ENCODE data around the gene RAB25.
A peak's percentile ranks its signal among the peaks of the same experiment; 100 is the strongest.
"Not testable (repeated sequence)": the region's sequence is repeated elsewhere in the genome, so short reads cannot be mapped to it uniquely, and the experiment has no call there.

The RAB25 gene

GRCh38 chr1:156054500-156055280 is 6.3 kb upstream of the RAB25 start, which contains the start of gene LAMTOR2:
TSS of gene LAMTOR2 (plus strand) at chr1:156054782. CDS start at chr1:156054890, 108 bp downstream.
- DNase-seq, result peak; percentile 81 to 99 (median 97)

GRCh38 chr1:156055281-156056048 is 5.5 kb upstream of the RAB25 start:
- DNase-seq, result peak in 3 of 51 donors; percentile 6 to 43 (median 40)

GRCh38 chr1:156056326-156056849 is 4.6 kb upstream of the RAB25 start:
- no peak for DNase-seq

- no peak for DNase-seq
Measured at GRCh38 chr1:156062189-156062588, 1.2 kb downstream of the RAB25 start.

- DNase-seq, result no peak
Measured at GRCh38 chr1:156063997-156064285, 3.0 kb downstream of the RAB25 start.

GRCh38 chr1:156064615-156065014 is 3.7 kb downstream of the RAB25 start:
- no peak for DNase-seq

- DNase-seq, result peak in 1 of 51 donors; percentile 25
Measured at GRCh38 chr1:156065212-156065611, 4.3 kb downstream of the RAB25 start.

- no peak for DNase-seq
Measured at GRCh38 chr1:156065871-156066270, 4.9 kb downstream of the RAB25 start.

GRCh38 chr1:156067262-156067661 is 6.3 kb downstream of the RAB25 start:
- no peak for DNase-seq

- DNase-seq, result no peak
Measured at GRCh38 chr1:156069490-156070455, 8.8 kb downstream of the RAB25 start.

- no peak for DNase-seq
Measured at GRCh38 chr1:156070548-156070947, 9.6 kb downstream of the RAB25 start.

- not testable (repeated sequence) for DNase-seq
Measured at GRCh38 chr1:156071332-156071816, 10.4 kb downstream of the RAB25 start.

- no peak for DNase-seq
Measured at GRCh38 chr1:156072251-156072650, 11.3 kb downstream of the RAB25 start.

- DNase-seq, result no peak
Measured at GRCh38 chr1:156073110-156073687, 12.2 kb downstream of the RAB25 start.

- no peak for DNase-seq
Measured at GRCh38 chr1:156073740-156074139, 12.8 kb downstream of the RAB25 start.

GRCh38 chr1:156074661-156075060 is 13.7 kb downstream of the RAB25 start:
- no peak for DNase-seq

GRCh38 chr1:156075162-156075561 is 14.2 kb downstream of the RAB25 start:
- DNase-seq, result no peak

- no peak for DNase-seq
Measured at GRCh38 chr1:156075775-156076204, 14.8 kb downstream of the RAB25 start.

- DNase-seq, result peak in 6 of 51 donors; percentile 6 to 19 (median 12)
Measured at GRCh38 chr1:156076609-156077429, 15.9 kb downstream of the RAB25 start.

- no peak for DNase-seq
Measured at GRCh38 chr1:156077430-156077760, 16.4 kb downstream of the RAB25 start.
